HEK293 (cell line): ENCODE data around the gene CNTNAP5.

ENCODE experiments used
- GLI2 ChIP-seq: fragments of 450-650 bp; formaldehyde crosslinking; IDR thresholded peaks from 2 replicates; pipeline ENCODE4; 2017; ENCODE audit warnings: missing biosample characterization, missing genetic modification characterization, low read depth, borderline replicate concordance
- HOXD13 ChIP-seq: sonication (generic); formaldehyde crosslinking; IDR thresholded peaks from 2 replicates; pipeline ENCODE4 v1.8.0; 2022; ENCODE audit warnings: missing genetic modification reagents, borderline replicate concordance
- RBAK ChIP-seq: fragments of 450-650 bp; formaldehyde crosslinking; IDR thresholded peaks from 2 replicates; pipeline ENCODE4 v1.5.1; 2016; ENCODE audit warnings: missing biosample characterization, missing genetic modification characterization
- SALL2 ChIP-seq: fragments of 450-650 bp; formaldehyde crosslinking; IDR thresholded peaks from 2 replicates; pipeline ENCODE4 v1.5.0; 2017; ENCODE audit warnings: missing biosample characterization, mild to moderate bottlenecking, missing genetic modification characterization, borderline replicate concordance
- SETDB1 ChIP-seq: IDR thresholded peaks from one replicate; pipeline ENCODE4 v1.6.1; 2017; ENCODE audit warnings: mild to moderate bottlenecking, low read length, moderate library complexity, mixed read lengths; ENCODE audit not compliant: insufficient read length
- TCF7L2 ChIP-seq: IDR thresholded peaks from 2 replicates; pipeline ENCODE4 v1.6.1; 2011; ENCODE audit warnings: low read depth, mild to moderate bottlenecking, inconsistent platforms, low read length, moderate library complexity, borderline replicate concordance
- ZNF48 ChIP-seq: fragments of 450-650 bp; formaldehyde crosslinking; IDR thresholded peaks from 2 replicates; pipeline ENCODE4 v1.5.1; 2016; ENCODE audit warnings: missing biosample characterization, missing genetic modification characterization
- ZNF558 ChIP-seq: fragments of 450-650 bp; formaldehyde crosslinking; IDR thresholded peaks from 2 replicates; pipeline ENCODE4 v1.5.1; 2016; ENCODE audit warnings: missing biosample characterization, missing genetic modification characterization
- ZNF843 ChIP-seq: fragments of 450-650 bp; formaldehyde crosslinking; IDR thresholded peaks from 2 replicates; pipeline ENCODE4 v1.5.1; 2016; ENCODE audit warnings: missing biosample characterization, missing genetic modification characterization
- TF ChIP-seq, protein P1 (sequence below): fragments of 450-650 bp; formaldehyde crosslinking; IDR thresholded peaks from 2 replicates; pipeline ENCODE4 v1.5.1; 2016; ENCODE audit warnings: missing biosample characterization, missing genetic modification characterization

GRCh38 chr2:123993728-123994323 is 31.3 kb upstream of the CNTNAP5 start:
- no peak for TF ChIP-seq GLI2 (tag by site-specific recombination)
- TF ChIP-seq, protein P1, sequence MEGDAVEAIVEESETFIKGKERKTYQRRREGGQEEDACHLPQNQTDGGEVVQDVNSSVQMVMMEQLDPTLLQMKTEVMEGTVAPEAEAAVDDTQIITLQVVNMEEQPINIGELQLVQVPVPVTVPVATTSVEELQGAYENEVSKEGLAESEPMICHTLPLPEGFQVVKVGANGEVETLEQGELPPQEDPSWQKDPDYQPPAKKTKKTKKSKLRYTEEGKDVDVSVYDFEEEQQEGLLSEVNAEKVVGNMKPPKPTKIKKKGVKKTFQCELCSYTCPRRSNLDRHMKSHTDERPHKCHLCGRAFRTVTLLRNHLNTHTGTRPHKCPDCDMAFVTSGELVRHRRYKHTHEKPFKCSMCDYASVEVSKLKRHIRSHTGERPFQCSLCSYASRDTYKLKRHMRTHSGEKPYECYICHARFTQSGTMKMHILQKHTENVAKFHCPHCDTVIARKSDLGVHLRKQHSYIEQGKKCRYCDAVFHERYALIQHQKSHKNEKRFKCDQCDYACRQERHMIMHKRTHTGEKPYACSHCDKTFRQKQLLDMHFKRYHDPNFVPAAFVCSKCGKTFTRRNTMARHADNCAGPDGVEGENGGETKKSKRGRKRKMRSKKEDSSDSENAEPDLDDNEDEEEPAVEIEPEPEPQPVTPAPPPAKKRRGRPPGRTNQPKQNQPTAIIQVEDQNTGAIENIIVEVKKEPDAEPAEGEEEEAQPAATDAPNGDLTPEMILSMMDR = 0 out of 2 replicates have a peak, but pooled peaks have one; percentile 8
- no peak for TF ChIP-seq RBAK (tag by site-specific recombination)
- no peak for TF ChIP-seq ZNF843
- no peak for TF ChIP-seq ZNF558 (tag by site-specific recombination)
- no peak for TF ChIP-seq HOXD13 (CRISPR knock-in tag)
- no peak for TF ChIP-seq SETDB1
- no peak for TF ChIP-seq SALL2
- no peak for TF ChIP-seq ZNF48
- TF ChIP-seq TCF7L2 = no peak
